ENCODE results near the gene CDH13.

DNA sequence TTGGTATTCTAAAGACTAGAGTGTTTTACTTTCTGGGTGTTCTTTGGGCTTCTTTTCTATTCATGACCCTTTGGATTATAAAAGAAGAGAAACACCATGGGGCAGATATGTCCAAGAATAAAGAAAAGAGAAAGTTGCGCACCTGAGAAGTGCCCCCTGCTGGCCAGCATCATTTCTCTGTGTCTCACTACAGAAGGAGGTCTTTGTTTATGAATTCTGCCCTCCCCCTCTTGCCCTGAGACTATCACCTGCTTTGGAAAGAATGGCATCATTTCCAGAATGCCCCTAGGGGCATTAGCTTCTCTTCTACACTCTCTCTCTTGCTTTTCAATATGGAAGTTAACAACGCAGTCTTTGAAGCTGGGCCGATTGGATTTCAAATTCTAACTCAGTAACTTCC is 45.0 kb downstream of the CDH13 start:
- TF ChIP-seq NR2C1 (IDR thresholded peaks at IDR 0.05) (no peak), MXI1 (IDR thresholded peaks at IDR 0.05; ENCODE audit: low read depth, low read length) (no peak), CTCF (IDR thresholded peaks at IDR 0.05 in 2 of 3, conservative IDR thresholded peaks at IDR 0.05 in 1 of 3; ENCODE audit: control insufficient read depth in 2 of 3, extremely low read depth in 1 of 3, insufficient read depth in 1 of 3, low read depth in 3 of 3, low read length in 3 of 3) (peak; percentile 23 to 55 (median 45))
